HepG2 (cell line): Measurements from ENCODE around the gene MYO5B. TPM values are rescaled to one million over a fixed set of nuclear protein-coding genes. Genes with fewer than 3 reads are reported as not detected.

Source experiments
- ATAC-seq: fragments of 200-7000 bp; cut with Tn5 transposase; 3 replicates; pipeline ENCODE4 v1.9.1; 2020; ENCODE audit warnings: mild to moderate bottlenecking, moderate library complexity
- BruUV-seq: library from RNA; stranded (reverse); fragments of 400-500 nt; replicated peaks from 2 replicates; lab custom pipeline; 2021; lab: Mats Ljungman, UMichigan
- CTCF ChIA-PET: fragments of 300-600 bp; formaldehyde crosslinking; extraction: SDS; loops from one replicate; lab custom pipeline; 2021; ENCODE audit warnings: low total read pairs, inconsistent platforms, low intra/inter-chr PET ratio; lab: Yijun Ruan, JAX
- POLR2A ChIA-PET: fragments of 350-600 bp; sonication (Branson Sonifier 250); formaldehyde crosslinking; loops from one replicate; lab custom pipeline; 2020; ENCODE audit warnings: antibody characterized with exemption, inconsistent platforms; lab: Yijun Ruan, JAX
- DNase-seq: peaks from one replicate; pipeline ENCODE4 v3.0.0-alpha.2; 2015; ENCODE audit warnings: low spot score
- FAIRE-seq: peaks from 3 replicates; lab custom pipeline; 2011; peaks lifted over from hg19 to GRCh38; lab: Jason Lieb, UNC
- H2AFZ ChIP-seq: one replicate; pipeline ENCODE4 v1.6.1; 2011; ENCODE audit warnings: low read length, inconsistent platforms
- H3K27ac ChIP-seq: fragments of 300-600 bp; 3 replicates; pipeline ENCODE4 v1.8.0; 2011; ENCODE audit warnings: mixed run types, mild to moderate bottlenecking, mixed read lengths, low read length, inconsistent platforms; ENCODE audit not compliant: insufficient read depth; ENCODE audit errors: extremely low read length
- H3K27me3 ChIP-seq, 2 experiments: fragments of 200-600 bp in 1 of 2; 2 replicates in 1 of 2; 3 replicates in 1 of 2; pipeline versions ENCODE4 v1.6.0 to v1.8.0; 2011; ENCODE audit warnings: low read length in 2 of 2, mild to moderate bottlenecking in 2 of 2, moderate library complexity in 2 of 2, inconsistent platforms in 1 of 2; ENCODE audit not compliant: insufficient read depth in 2 of 2, control insufficient read depth in 1 of 2
- H3K36me3 ChIP-seq, 2 experiments: fragments of 200-600 bp in 1 of 2; replicated peaks in 1 of 2; 2 replicates in 1 of 2; 3 replicates in 1 of 2; pipeline versions ENCODE4 v1.5.1 to v1.8.0; 2011; ENCODE audit warnings: low read length in 2 of 2, inconsistent platforms in 1 of 2; ENCODE audit not compliant: insufficient read depth in 2 of 2, control insufficient read depth in 1 of 2
- H3K4me1 ChIP-seq: 2 replicates; pipeline ENCODE4 v1.5.1; 2012; ENCODE audit warnings: low read length, inconsistent platforms; ENCODE audit not compliant: insufficient read depth
- H3K4me2 ChIP-seq: 2 replicates; pipeline ENCODE4 v1.6.0; 2011; ENCODE audit warnings: low read depth, low read length, inconsistent platforms
- H3K4me3 ChIP-seq, 3 experiments: fragments of 200-600 bp in 1 of 3; sonication (generic), shearing (Covaris generic) in 1 of 3; replicated peaks in 1 of 3; 2 replicates each; pipeline ENCODE4 v1.5.1; 2011 to 2016; ENCODE audit warnings: low read length in 3 of 3, inconsistent platforms in 2 of 3, low read depth in 2 of 3, mild to moderate bottlenecking in 2 of 3, control low read depth in 1 of 3, mixed read lengths in 1 of 3; ENCODE audit not compliant: insufficient read depth in 1 of 3
- H3K79me2 ChIP-seq: one replicate; pipeline ENCODE4 v1.6.1; 2011; ENCODE audit warnings: low read length, inconsistent platforms; ENCODE audit not compliant: insufficient read depth
- H3K9ac ChIP-seq: 2 replicates; pipeline ENCODE4 v1.6.0; 2011; ENCODE audit warnings: mild to moderate bottlenecking, low read depth, low read length, inconsistent platforms; ENCODE audit not compliant: insufficient read depth
- H3K9me3 ChIP-seq: 2 replicates; pipeline ENCODE4 v1.5.1; 2012; ENCODE audit warnings: mild to moderate bottlenecking, low read length
- H4K20me1 ChIP-seq: 2 replicates; pipeline ENCODE4 v1.6.0; 2011; ENCODE audit warnings: inconsistent platforms, mild to moderate bottlenecking, low read length, moderate library complexity; ENCODE audit not compliant: insufficient read depth
- AKNA ChIP-seq: sonication (generic); formaldehyde crosslinking; IDR thresholded peaks from 2 replicates; pipeline ENCODE4 v1.4.0; 2020; ENCODE audit warnings: missing genetic modification reagents, borderline replicate concordance
- CEBPB ChIP-seq: IDR thresholded peaks from 2 replicates; pipeline ENCODE4 v1.6.1; 2011; ENCODE audit warnings: low read depth, low read length, improper control_type of control experiment, borderline replicate concordance
- MZF1 ChIP-seq: sonication (generic); formaldehyde crosslinking; IDR thresholded peaks from 2 replicates; pipeline ENCODE4 v1.8.1; 2023; ENCODE audit warnings: mild to moderate bottlenecking, missing genetic modification reagents, borderline replicate concordance
- ONECUT2 ChIP-seq: sonication (generic); formaldehyde crosslinking; IDR thresholded peaks from 2 replicates; pipeline ENCODE4 v1.4.0; 2020; ENCODE audit warnings: missing genetic modification reagents
- PATZ1 ChIP-seq: sonication (generic); formaldehyde crosslinking; IDR thresholded peaks from 2 replicates; pipeline ENCODE4 v1.4.0; 2020; ENCODE audit warnings: missing genetic modification reagents
- ZNF367 ChIP-seq: sonication (generic); formaldehyde crosslinking; IDR thresholded peaks from 2 replicates; pipeline ENCODE4 v1.4.0; 2020; ENCODE audit warnings: missing genetic modification reagents, borderline replicate concordance
- ZNF572 ChIP-seq: sonication (generic); formaldehyde crosslinking; IDR thresholded peaks from 2 replicates; pipeline ENCODE4 v1.5.1; 2020; ENCODE audit warnings: mild to moderate bottlenecking, missing genetic modification reagents
- WGBS: methylation state at CpG from one replicate; pipeline ENCODE4 v1.1.6; 2017; ENCODE audit warnings: low lambda C conversion rate; 5-methylcytosine and 5-hydroxymethylcytosine counted together
- in situ Hi-C: cut with HindIII; loops from 2 replicates; pipeline ENCODE4 v1.10.0; 2017; ENCODE audit warnings: low pct_unique_long_range_greater_than_20kb; ENCODE audit not compliant: extremely low pct_ligation_motif_present
- intact Hi-C: fragments of 100-400 bp; cut with micrococcal nuclease; formaldehyde crosslinking; loops from one replicate; pipeline ENCODE4 v1.10.0; 2022; ENCODE audit not compliant: unreplicated experiment
- polyA plus RNA-seq, 8 experiments: library from polyadenylated mRNA; depleted of rRNA in 3 of 8; stranded (reverse) in 7 of 8; unstranded in 1 of 8; fragments of >200 nt; fragmentation: Illumina TruSeq in 4 of 8; extraction: Trizol in 4 of 8; gene quantifications; 2 replicates each; pipeline versions ENCODE4 v1.2.1 to v1.2.3, GENCODE V29; 2011 to 2016; ENCODE audit warnings: low read depth in 4 of 8, missing spikeins in 1 of 8, mixed read lengths in 1 of 8; ENCODE audit not compliant: insufficient read depth in 1 of 8
- total RNA-seq, 5 experiments: library from RNA; depleted of rRNA; stranded (reverse); fragments of >200 nt; fragmentation: Illumina TruSeq; extraction: Trizol; gene quantifications; 2 replicates each; pipeline ENCODE4 v1.2.3, GENCODE V29; 2016; ENCODE audit warnings: low read depth in 1 of 5

The MYO5B gene
- total and polyA plus RNA-seq, 2 of the 13 experiments (the other 11 are each of a cell fraction or from before 2014, with no cell fraction given) = 13.1 to 24.0 TPM

- H3K4me1 ChIP-seq = peaks cover 4% of the 10 kb centered on the region
- no peak for FAIRE-seq
These were observed 139.5 kb downstream of the MYO5B start for GRCh38 chr18:50055488-50055887.

More at GRCh38 chr18:50055488-50055887, 139.5 kb downstream of the MYO5B start:
- TF ChIP-seq PATZ1 = no peak
- no peak for TF ChIP-seq MZF1 (CRISPR knock-in tag)
- TF ChIP-seq CEBPB = 0 out of 2 replicates have a peak, but pooled peaks have one; percentile 5
- no peak for TF ChIP-seq ZNF367 (CRISPR knock-in tag)
- TF ChIP-seq ZNF572 (CRISPR knock-in tag) = no peak
- no peak for TF ChIP-seq AKNA (CRISPR knock-in tag)
- no peak for TF ChIP-seq ONECUT2 (CRISPR knock-in tag)
- TF ChIP-seq, all 625 proteins: peak for 1
- CTCF ChIA-PET = no interaction called here
- DNase-seq (no peak), ATAC-seq (no peak)
- H3K4me3 ChIP-seq = no peak overlapping the region
- H3K4me2 ChIP-seq = no peak overlapping the region
- H3K79me2 ChIP-seq = no peaks in the 10 kb centered on the region
- 92% methylated on average over 4 of the region's 4 CpGs for WGBS
- no peak overlapping the region for H2AFZ ChIP-seq
- no peaks in the 10 kb centered on the region for H3K9me3 ChIP-seq
- no peaks in the 10 kb centered on the region for H3K27me3 ChIP-seq
- intact Hi-C loops = no loop called here
- POLR2A ChIA-PET = no interaction called here
- BruUV-seq = no TSS peak
- H3K27ac ChIP-seq = no peak overlapping the region
- no peak overlapping the region for H3K9ac ChIP-seq
- H3K36me3 ChIP-seq = 0 out of 5 replicates have a peak, but pooled peaks cover 0 to 6% of the 10 kb centered on the region in 2 experiments
- H4K20me1 ChIP-seq = no peaks in the 10 kb centered on the region
- in situ Hi-C loops = loop anchor here (5.0 kb wide), 1 partner anchor 142 kb away; the partner anchor contains the start of gene MYO5B
